Hematopoietic multipotent progenitor cell (in vitro differentiated cells): ENCODE results near the gene BNC2. TPM values are rescaled to one million over a fixed set of nuclear protein-coding genes. Genes with fewer than 3 reads are reported as not detected.
A peak's percentile ranks its signal among the peaks of the same experiment; 100 is the strongest.
"Not testable (repeated sequence)": the region's sequence is repeated elsewhere in the genome, so short reads cannot be mapped to it uniquely, and the experiment has no call there.

ENCODE experiments used
- DNase-seq, 3 donors: peaks; one replicate each; pipeline ENCODE4 v3.0.0-alpha.2; 2011 to 2015; ENCODE audit warnings: low read depth in 2 of 3, low spot score in 2 of 3
- total RNA-seq: library from RNA; depleted of rRNA; stranded (reverse); fragments of >200 nt; gene quantifications from one replicate; pipeline ENCODE4 v1.2.3, GENCODE V29; 2012

Gene BNC2
- total RNA-seq, 1 donor = under 0.01 TPM

- no peak for DNase-seq
Observed at GRCh38 chr9:16555802-16556201, 314.7 kb downstream of the BNC2 start.

- no peak for DNase-seq
Observed at GRCh38 chr9:16553869-16554540, 316.5 kb downstream of the BNC2 start.

GRCh38 chr9:16552252-16552651 is 318.2 kb downstream of the BNC2 start:
- DNase-seq = no peak

- no peak for DNase-seq
Observed at GRCh38 chr9:16551692-16552091, 318.8 kb downstream of the BNC2 start.

- DNase-seq = no peak
Observed at GRCh38 chr9:16545639-16546038, 324.8 kb downstream of the BNC2 start.

- DNase-seq = no peak
Observed at GRCh38 chr9:16544842-16545241, 325.6 kb downstream of the BNC2 start.

- DNase-seq = no peak
Observed at GRCh38 chr9:16543686-16544085, 326.8 kb downstream of the BNC2 start.

- no peak for DNase-seq
Observed at GRCh38 chr9:16543225-16543624, 327.2 kb downstream of the BNC2 start.

- DNase-seq = no peak
Observed at GRCh38 chr9:16542290-16542689, 328.2 kb downstream of the BNC2 start.

- DNase-seq = no peak
Observed at GRCh38 chr9:16540743-16541613, 329.5 kb downstream of the BNC2 start.

GRCh38 chr9:16539626-16540025 is 330.8 kb downstream of the BNC2 start:
- not testable (repeated sequence) for DNase-seq

- no peak for DNase-seq
Observed at GRCh38 chr9:16535555-16535954, 334.9 kb downstream of the BNC2 start.

GRCh38 chr9:16532681-16533450 is 337.6 kb downstream of the BNC2 start:
- no peak for DNase-seq

GRCh38 chr9:16532272-16532671 is 338.2 kb downstream of the BNC2 start:
- no peak for DNase-seq

GRCh38 chr9:16530669-16531642 is 339.5 kb downstream of the BNC2 start:
- DNase-seq = no peak

GRCh38 chr9:16527573-16527972 is 342.9 kb downstream of the BNC2 start:
- DNase-seq = no peak

- no peak for DNase-seq
Observed at GRCh38 chr9:16526380-16526779, 344.1 kb downstream of the BNC2 start.

GRCh38 chr9:16524823-16525222 is 345.6 kb downstream of the BNC2 start:
- no peak for DNase-seq

GRCh38 chr9:16524078-16524477 is 346.4 kb downstream of the BNC2 start:
- no peak for DNase-seq

GRCh38 chr9:16521868-16522411 is 348.5 kb downstream of the BNC2 start:
- peak in 2 of 3 donors; percentile 17 to 62 for DNase-seq
